Measurements from ENCODE around the gene NCAM1.

Gene NCAM1

DNA sequence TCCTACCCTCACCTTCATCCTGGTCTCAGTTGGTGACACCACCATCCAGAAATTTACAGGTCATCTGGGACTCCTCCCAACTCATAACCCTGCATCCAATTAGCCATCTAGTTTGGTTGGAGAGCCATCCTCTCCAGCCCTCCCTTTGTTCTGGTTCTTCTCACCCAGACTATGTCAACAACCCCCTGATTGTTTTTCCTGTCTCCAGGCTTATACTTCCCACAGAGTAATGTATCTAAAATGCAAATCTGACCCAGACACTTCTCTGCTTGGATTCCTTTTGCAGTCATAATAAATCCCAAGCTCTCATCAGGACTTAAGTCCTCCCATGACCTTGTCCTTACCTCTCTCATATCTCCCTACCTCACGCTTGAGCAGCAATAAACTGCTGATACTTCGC lies 356.1 kb downstream of the NCAM1 start:
- DNase-seq, result no peak

DNA sequence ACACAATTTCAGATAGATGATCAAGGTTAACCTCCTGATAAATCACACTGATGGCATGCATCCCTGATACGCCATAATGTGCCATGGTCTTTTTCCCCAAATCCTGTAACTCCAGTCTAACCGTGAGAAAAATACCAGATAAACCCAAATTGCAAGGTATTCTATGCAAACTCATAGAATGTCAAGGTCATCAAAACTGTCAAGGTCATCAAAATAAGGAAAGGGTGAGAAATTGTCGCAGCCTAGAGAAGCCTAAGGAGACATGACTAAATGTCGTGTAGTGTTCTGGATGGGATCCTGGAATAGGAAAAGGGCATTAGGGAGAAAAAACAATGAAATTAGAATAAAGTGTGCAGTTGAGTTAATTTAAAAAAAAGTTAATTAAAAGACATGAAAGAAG lies 357.9 kb downstream of the NCAM1 start:
- no peak for DNase-seq

DNA sequence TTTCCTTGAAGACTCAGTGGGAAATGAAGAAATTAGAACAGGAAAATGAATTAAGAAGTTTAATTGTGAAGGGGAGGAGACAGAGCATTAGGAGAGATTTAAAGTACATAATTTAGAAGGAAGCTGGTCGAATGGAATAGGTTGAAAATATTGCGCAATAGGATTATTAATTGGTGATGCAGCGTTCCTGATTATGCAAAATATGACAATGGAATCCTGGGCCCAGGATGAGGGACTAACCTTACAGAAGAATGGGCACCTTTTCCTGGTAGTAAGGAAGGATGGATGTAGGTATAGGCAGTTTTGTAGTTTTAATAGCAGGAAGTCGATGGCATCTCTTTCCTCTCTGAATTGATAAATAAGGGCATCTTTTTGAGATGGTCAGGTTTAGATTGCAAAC lies 360.9 kb downstream of the NCAM1 start:
- no peak for DNase-seq

DNA sequence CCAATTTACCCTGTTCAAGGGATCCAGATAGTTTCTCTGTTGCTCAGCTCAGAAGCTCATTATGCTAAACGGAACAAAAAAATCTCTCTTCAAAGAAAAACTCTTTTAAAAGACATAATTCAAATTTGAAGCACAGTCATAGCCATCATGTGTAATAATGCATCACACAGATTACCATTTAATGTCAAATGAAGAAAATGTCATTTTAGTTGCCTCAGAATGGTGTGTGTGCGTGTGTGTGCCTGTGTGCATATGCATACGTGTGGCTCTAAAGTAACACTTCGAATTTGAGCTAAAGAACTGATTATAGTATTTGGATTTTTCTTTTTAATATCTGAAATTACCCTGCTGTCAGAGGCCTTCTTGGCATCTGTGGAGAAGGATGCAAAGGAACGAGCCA lies 363.0 kb downstream of the NCAM1 start:
- no peak for DNase-seq

Data from activated CD4-positive, alpha-beta T cell treated with anti-CD3 and anti-CD28 coated beads, Interleukin-10, Interleukin-2, amounts not matched to agents 100 ng/mL and 50 ng/mL, durations not matched to agents 16 hours and 8 hours (primary cell).